PFSK-1 (cell line): ENCODE data around the gene GCN1. TPM values are rescaled to one million over a fixed set of nuclear protein-coding genes. Genes with fewer than 3 reads are reported as not detected.

Source experiments
- FOXP2 ChIP-seq: optimal IDR thresholded peaks from 2 replicates; pipeline ENCODE3; 2011; ENCODE audit warnings: borderline replicate concordance, control low read depth, inconsistent platforms; ENCODE audit not compliant: insufficient read depth; ENCODE audit errors: extremely low read length, extremely low read depth
- POLR2AphosphoS5 ChIP-seq: IDR thresholded peaks from 2 replicates; pipeline ENCODE4 v1.6.1; 2012; ENCODE audit warnings: low read depth, mild to moderate bottlenecking, control low read depth, low read length, moderate library complexity
- REST ChIP-seq, 2 experiments: IDR thresholded peaks; 2 replicates each; pipeline versions ENCODE4 v1.6.1 to v1.8.0; 2011 to 2012; ENCODE audit warnings: low read depth in 2 of 2, low read length in 2 of 2, control low read depth in 1 of 2, inconsistent platforms in 1 of 2, mild to moderate bottlenecking in 1 of 2, moderate library complexity in 1 of 2; ENCODE audit not compliant: insufficient read depth in 1 of 2
- SIN3A ChIP-seq: IDR thresholded peaks from 2 replicates; pipeline ENCODE4 v1.6.1; 2012; ENCODE audit warnings: mild to moderate bottlenecking, low read length, moderate library complexity, borderline replicate concordance; ENCODE audit not compliant: insufficient read depth
- TAF1 ChIP-seq: IDR thresholded peaks from 2 replicates; pipeline ENCODE4 v1.6.1; 2012; ENCODE audit warnings: low read length, control low read depth, borderline replicate concordance; ENCODE audit not compliant: insufficient read depth
- polyA plus RNA-seq: library from polyadenylated mRNA; unstranded; fragments of >200 nt; gene quantifications from one replicate; pipeline ENCODE4 v1.2.1, GENCODE V29; 2012; ENCODE audit warnings: low read depth, missing spikeins; ENCODE audit not compliant: insufficient read length

Gene GCN1
- 67.6 TPM for polyA plus RNA-seq

- TF ChIP-seq FOXP2 = peak; percentile 58
- TF ChIP-seq SIN3A = peak; percentile 22; the same call in 1 of the 2 replicates
- peak; percentile 64 for TF ChIP-seq POLR2AphosphoS5
- TF ChIP-seq REST (IDR thresholded peaks at IDR 0.05; ENCODE audit: insufficient read depth in 1 of 2, low read depth in 2 of 2, low read length in 2 of 2) = peak; percentile 11 to 47; a peak in 1 of 4 replicates
- TF ChIP-seq TAF1 = peak; percentile 75
Observed at GRCh38 chr12:120194534-120195395, at the start of gene GCN1. Gene GCN1 (minus strand): TSS chr12:120194715. CDS start chr12:120194697, 18 bp downstream.

GRCh38 chr12:120242971-120243699 is 48.6 kb upstream of the GCN1 start:
- TF ChIP-seq TAF1 (no peak), REST (IDR thresholded peaks at IDR 0.05; ENCODE audit: insufficient read depth in 1 of 2, low read depth in 2 of 2, low read length in 2 of 2) (no peak), POLR2AphosphoS5 (no peak), FOXP2 (no peak), SIN3A (no peak)

- no peak for TF ChIP-seq FOXP2
- no peak for TF ChIP-seq POLR2AphosphoS5
- TF ChIP-seq TAF1 = no peak
- TF ChIP-seq REST (IDR thresholded peaks at IDR 0.05; ENCODE audit: insufficient read depth in 1 of 2, low read depth in 2 of 2, low read length in 2 of 2) = no peak
- TF ChIP-seq SIN3A = no peak
Observed at GRCh38 chr12:120242275-120242799, 47.8 kb upstream of the GCN1 start.

GRCh38 chr12:120241561-120242274 is 47.2 kb upstream of the GCN1 start:
- TF ChIP-seq POLR2AphosphoS5 (no peak), FOXP2 (no peak), REST (IDR thresholded peaks at IDR 0.05; ENCODE audit: insufficient read depth in 1 of 2, low read depth in 2 of 2, low read length in 2 of 2) (no peak), SIN3A (no peak), TAF1 (no peak)
